Measurements from ENCODE around the gene NPR2. TPM values are rescaled to one million over a fixed set of nuclear protein-coding genes. Genes with fewer than 3 reads are reported as not detected.

NPR2 gene
- total RNA-seq, 1 experiment from 2014 or later = 10.1 TPM

DNA sequence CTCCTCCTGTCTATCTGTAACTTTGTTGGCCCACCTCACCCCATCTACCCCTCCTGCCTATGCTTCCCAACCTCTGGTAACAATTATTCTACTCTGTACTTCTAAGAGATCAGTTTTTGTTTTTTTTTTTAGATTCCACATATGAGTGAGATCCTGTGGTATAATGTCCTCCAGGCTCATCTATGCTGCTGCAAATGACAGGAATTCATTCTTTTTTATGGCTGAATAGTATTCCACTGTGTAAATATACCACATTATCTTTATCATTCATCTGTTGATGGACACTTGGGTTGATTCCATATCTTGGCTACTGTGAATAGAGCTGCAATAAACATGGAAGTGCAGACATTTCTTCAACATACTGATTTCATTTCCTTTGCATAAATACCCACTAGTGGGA, 8.0 kb upstream of the NPR2 start:
- Mint-ChIP-seq H3K27ac (no peak overlapping the region), H3K4me3 (no peak overlapping the region), H3K9me3 (peaks cover 5% of the 10 kb centered on the region), H3K4me1 (no peaks in the 10 kb centered on the region), H3K36me3 (peaks cover 25% of the 10 kb centered on the region), H3K27me3 (ENCODE audit: low read depth) (no peaks in the 10 kb centered on the region)
- ChIA-PET CTCF (interaction anchor here (0.7 kb wide), 1 partner anchor 12 kb away, joined by 3 read pairs; no protein-coding TSS in a partner anchor), POLR2A (no interaction called here)
- TF ChIP-seq ESRRA (CRISPR knock-in tag; IDR thresholded peaks at IDR 0.05; ENCODE audit: borderline replicate concordance) (no peak), GRHL2 (CRISPR knock-in tag; IDR thresholded peaks at IDR 0.05; ENCODE audit: insufficient replicate concordance, severe bottlenecking) (no peak), ZNF317 (CRISPR knock-in tag; IDR thresholded peaks at IDR 0.05; ENCODE audit: borderline replicate concordance, low read depth) (no peak), EMX1 (CRISPR knock-in tag; IDR thresholded peaks at IDR 0.05) (no peak), FOXP1 (CRISPR knock-in tag; IDR thresholded peaks at IDR 0.05; ENCODE audit: borderline replicate concordance) (no peak)
- TF ChIP-seq, protein P1, sequence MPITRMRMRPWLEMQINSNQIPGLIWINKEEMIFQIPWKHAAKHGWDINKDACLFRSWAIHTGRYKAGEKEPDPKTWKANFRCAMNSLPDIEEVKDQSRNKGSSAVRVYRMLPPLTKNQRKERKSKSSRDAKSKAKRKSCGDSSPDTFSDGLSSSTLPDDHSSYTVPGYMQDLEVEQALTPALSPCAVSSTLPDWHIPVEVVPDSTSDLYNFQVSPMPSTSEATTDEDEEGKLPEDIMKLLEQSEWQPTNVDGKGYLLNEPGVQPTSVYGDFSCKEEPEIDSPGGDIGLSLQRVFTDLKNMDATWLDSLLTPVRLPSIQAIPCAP (CRISPR knock-in tag; IDR thresholded peaks at IDR 0.05) = no peak
- TF ChIP-seq, protein P2, sequence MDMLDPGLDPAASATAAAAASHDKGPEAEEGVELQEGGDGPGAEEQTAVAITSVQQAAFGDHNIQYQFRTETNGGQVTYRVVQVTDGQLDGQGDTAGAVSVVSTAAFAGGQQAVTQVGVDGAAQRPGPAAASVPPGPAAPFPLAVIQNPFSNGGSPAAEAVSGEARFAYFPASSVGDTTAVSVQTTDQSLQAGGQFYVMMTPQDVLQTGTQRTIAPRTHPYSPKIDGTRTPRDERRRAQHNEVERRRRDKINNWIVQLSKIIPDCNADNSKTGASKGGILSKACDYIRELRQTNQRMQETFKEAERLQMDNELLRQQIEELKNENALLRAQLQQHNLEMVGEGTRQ (CRISPR knock-in tag; IDR thresholded peaks at IDR 0.05) = no peak
- TF ChIP-seq, protein P3, sequence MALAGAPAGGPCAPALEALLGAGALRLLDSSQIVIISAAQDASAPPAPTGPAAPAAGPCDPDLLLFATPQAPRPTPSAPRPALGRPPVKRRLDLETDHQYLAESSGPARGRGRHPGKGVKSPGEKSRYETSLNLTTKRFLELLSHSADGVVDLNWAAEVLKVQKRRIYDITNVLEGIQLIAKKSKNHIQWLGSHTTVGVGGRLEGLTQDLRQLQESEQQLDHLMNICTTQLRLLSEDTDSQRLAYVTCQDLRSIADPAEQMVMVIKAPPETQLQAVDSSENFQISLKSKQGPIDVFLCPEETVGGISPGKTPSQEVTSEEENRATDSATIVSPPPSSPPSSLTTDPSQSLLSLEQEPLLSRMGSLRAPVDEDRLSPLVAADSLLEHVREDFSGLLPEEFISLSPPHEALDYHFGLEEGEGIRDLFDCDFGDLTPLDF (CRISPR knock-in tag; IDR thresholded peaks at IDR 0.05) = no peak
- no peak for DNase-seq (ENCODE audit: low spot score)
- ATAC-seq = no peak

DNA sequence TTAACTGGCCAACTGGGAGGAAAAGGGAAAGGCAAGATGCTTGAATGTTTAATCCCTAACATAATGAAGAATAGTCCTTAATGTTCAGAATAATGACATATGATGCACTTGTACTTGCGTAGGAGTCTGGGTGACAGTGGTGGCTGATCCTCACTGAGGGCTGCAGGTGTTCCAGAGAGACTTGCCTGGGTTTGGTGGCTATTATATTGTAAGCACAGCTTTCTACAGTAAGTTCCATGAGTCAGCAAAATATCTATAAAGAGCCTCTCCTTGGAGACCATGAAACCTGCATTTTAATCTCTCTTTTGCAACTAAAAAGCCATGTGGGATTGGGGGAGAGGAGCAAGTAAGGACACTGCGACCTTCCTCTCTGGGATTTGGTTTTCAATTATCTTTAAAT, 1.9 kb upstream of the NPR2 start:
- Mint-ChIP-seq H3K4me1 (peaks cover 11% of the 10 kb centered on the region), H3K27ac (no peak overlapping the region), H3K9me3 (no peaks in the 10 kb centered on the region), H3K4me3 (no peak overlapping the region), H3K27me3 (ENCODE audit: low read depth) (peaks cover 3% of the 10 kb centered on the region; the same call in 1 of the 2 replicates), H3K36me3 (peaks cover 12% of the 10 kb centered on the region; the same call in 1 of the 2 replicates)
- DNase-seq (ENCODE audit: low spot score) (no peak), ATAC-seq (no peak)
- ChIA-PET CTCF (interaction anchor here (0.6 to 5.9 kb wide), 55 partner anchors 8 to 247 kb away, joined by 3 to 143 read pairs (median 7); partner anchors contain the start of genes ARHGEF39, CREB3, FAM221B and GBA2), POLR2A (interaction anchor here (0.6 to 1.4 kb wide), 4 partner anchors 25 to 210 kb away, joined by 3 to 9 read pairs (median 4); partner anchors contain the start of genes FAM221B, HINT2 and TMEM8B)
- TF ChIP-seq, protein P4, sequence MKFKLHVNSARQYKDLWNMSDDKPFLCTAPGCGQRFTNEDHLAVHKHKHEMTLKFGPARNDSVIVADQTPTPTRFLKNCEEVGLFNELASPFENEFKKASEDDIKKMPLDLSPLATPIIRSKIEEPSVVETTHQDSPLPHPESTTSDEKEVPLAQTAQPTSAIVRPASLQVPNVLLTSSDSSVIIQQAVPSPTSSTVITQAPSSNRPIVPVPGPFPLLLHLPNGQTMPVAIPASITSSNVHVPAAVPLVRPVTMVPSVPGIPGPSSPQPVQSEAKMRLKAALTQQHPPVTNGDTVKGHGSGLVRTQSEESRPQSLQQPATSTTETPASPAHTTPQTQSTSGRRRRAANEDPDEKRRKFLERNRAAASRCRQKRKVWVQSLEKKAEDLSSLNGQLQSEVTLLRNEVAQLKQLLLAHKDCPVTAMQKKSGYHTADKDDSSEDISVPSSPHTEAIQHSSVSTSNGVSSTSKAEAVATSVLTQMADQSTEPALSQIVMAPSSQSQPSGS (CRISPR knock-in tag; IDR thresholded peaks at IDR 0.05; ENCODE audit: borderline replicate concordance, low read depth) = no peak
- TF ChIP-seq EMX1 (CRISPR knock-in tag; IDR thresholded peaks at IDR 0.05) (no peak), MYBL2 (CRISPR knock-in tag; IDR thresholded peaks at IDR 0.05) (no peak), GABPB1 (CRISPR knock-in tag; IDR thresholded peaks at IDR 0.05) (no peak), CREB1 (CRISPR knock-in tag; IDR thresholded peaks at IDR 0.05) (no peak), ETV6 (CRISPR knock-in tag; IDR thresholded peaks at IDR 0.05) (no peak), NFE2L1 (CRISPR knock-in tag; IDR thresholded peaks at IDR 0.05) (no peak)
- TF ChIP-seq, protein P2 (CRISPR knock-in tag; IDR thresholded peaks at IDR 0.05) = no peak
- TF ChIP-seq, protein P5, sequence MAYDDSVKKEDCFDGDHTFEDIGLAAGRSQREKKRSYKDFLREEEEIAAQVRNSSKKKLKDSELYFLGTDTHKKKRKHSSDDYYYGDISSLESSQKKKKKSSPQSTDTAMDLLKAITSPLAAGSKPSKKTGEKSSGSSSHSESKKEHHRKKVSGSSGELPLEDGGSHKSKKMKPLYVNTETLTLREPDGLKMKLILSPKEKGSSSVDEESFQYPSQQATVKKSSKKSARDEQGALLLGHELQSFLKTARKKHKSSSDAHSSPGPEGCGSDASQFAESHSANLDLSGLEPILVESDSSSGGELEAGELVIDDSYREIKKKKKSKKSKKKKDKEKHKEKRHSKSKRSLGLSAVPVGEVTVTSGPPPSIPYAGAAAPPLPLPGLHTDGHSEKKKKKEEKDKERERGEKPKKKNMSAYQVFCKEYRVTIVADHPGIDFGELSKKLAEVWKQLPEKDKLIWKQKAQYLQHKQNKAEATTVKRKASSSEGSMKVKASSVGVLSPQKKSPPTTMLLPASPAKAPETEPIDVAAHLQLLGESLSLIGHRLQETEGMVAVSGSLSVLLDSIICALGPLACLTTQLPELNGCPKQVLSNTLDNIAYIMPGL (CRISPR knock-in tag; IDR thresholded peaks at IDR 0.05) = no peak

Data from WTC11 (cell line).